Glomerular visceral epithelial cell (primary cell): Measurements from ENCODE around the gene AHDC1.

Source experiments
- DNase-seq: peaks from one replicate; pipeline ENCODE4 v3.0.0-alpha.2; 2016; ENCODE audit errors: extremely low spot score

Gene AHDC1

GRCh38 chr1:27615346-27616192, 11.6 kb upstream of the AHDC1 start:
- DNase-seq: no peak

DNA sequence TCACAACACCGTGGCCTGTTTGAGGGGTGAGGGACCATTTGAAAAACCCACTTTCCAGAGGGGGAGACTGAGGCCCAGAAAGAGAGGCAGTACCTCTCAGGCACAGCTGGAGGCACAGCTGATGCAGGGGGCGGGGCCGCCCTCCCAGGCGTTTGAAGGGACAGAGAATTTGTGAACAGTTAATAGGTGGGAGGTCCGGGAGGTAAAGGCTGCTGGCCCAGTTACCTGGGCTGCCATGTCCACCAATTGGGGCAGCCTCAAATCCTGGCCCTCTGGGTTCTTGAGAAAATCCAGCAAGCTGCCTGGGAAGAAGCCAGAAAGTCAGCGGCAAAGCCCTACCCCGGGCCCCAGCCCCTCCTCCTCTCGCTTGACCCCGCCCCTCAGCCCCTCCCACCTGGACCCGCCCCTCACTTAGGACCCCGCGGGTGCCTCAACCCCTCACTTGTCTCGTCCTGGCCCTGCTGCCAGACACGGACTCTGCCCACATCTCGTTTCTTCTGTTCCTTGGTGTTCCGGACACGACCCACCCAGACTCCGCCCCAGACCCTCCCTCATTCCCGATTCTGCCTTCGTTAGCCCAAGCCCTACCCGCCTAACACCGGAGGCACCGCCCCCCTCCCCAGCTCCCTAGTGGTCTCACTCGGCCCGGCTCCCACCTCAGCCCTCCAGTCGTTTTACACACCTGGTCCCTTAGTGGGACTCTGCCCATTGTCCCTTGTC, 10.8 kb upstream of the AHDC1 start:
- no peak for DNase-seq

- DNase-seq: no peak
Observed at GRCh38 chr1:27614043-27614624, 10.2 kb upstream of the AHDC1 start.

- DNase-seq: no peak
Observed at GRCh38 chr1:27612718-27613117, 8.8 kb upstream of the AHDC1 start.

DNA sequence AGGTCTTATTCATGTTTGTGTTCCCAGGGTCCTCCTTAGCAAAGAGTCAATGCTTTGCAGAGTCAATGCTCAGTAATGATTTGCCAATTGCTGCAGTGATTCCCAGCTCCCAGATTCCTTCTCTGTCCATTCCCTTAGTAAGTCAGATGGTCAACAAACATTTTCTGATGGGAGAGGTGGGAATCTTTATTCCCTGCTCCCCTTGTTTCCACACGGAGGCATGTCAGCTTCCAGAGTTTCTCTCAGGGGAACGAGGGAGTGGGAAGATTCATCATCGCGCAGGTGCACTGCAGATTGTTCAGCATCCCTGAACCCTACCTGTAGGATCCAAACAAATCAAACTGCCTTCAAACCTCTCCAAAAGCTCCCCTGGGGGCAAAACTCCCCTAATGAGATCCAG, 7.5 kb upstream of the AHDC1 start:
- DNase-seq: no peak

- DNase-seq: no peak
Observed at GRCh38 chr1:27609618-27610240, 5.8 kb upstream of the AHDC1 start.

DNA sequence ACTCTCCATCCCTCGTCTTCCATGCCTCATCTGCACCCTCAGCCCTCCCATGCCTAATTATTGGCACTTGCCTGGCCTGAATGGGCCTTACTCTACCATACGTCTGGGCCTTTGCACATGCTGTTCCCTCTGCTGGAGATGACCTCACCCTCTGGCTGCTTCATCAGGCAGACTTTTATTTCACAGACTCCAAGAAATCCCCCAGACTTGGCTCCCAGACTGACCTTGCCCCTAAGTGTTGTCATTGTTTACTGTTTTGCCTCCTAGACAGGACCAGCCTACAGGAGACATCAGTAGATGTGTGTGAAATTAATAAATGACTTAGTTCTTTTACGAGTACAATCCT, 5.2 kb upstream of the AHDC1 start:
- no peak for DNase-seq

- DNase-seq: peak; percentile 45
Observed at GRCh38 chr1:27607239-27607804, 3.4 kb upstream of the AHDC1 start.

DNA sequence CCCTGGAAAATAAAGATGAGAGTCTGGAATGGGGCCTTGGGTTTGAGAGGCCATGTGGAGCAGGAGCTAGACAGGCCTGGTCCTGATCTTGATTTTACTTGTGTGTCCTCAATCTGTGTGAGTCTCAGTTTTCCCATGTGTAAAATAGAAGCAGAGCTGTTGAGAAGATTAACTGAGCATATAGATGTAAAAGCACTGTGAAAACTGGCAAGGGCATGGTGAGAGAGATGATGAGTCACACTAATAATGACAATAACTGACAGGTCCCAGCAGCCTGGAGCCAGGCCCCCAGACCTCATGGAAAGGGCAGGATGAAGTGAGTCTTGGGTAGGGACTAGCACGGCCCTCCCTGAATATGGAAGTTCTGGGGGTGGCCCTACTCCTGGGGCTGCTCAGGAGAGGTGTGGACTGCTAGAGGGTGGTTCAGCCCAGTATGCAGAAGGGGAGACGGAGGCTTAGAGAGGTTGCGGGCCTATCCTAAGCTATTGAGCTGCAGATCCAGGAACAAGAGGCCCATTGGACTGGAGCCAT, 2.8 kb upstream of the AHDC1 start:
- peak; percentile 40 for DNase-seq

GRCh38 chr1:27605796-27606707, 2.1 kb upstream of the AHDC1 start:
- peak; percentile 67 for DNase-seq

GRCh38 chr1:27605300-27605766, 1.4 kb upstream of the AHDC1 start:
- no peak for DNase-seq

DNA sequence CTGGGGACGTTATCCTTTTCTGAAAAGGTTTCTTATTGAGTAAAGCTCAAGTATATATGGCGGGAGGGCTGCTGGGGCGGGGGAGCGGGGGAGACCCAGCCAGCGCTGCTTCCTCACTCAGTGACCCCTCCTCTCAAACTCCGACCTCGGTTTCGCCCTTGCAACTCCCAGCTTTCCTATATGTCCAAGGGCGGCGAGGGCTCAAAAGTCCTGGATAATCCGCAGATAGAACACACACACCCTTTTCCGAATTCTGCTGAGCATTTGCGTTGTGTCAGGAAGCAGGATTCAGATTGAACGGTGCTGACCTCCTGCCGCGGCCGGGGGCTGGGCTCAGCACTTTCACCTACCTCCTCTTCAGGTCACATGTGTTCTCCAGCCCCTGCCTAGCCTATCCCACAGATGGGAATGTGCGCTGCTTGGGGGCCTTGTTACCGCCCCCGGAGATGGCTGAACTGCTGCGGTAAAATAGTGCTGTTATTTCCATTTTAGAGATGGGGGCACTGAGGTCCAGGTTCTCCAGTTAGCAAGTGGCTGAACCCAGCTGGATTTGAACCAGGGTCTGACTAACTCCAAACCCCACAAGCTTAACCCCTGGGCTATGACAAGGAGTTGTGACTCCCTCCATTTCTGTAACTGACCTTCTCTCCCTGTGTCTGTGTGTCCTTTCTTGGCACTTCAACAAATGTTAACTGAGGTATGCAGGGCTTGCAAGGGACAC, 795 bp upstream of the AHDC1 start:
- DNase-seq: no peak

GRCh38 chr1:27603309-27603680, 649 bp downstream of the AHDC1 start:
- no peak for DNase-seq

DNA sequence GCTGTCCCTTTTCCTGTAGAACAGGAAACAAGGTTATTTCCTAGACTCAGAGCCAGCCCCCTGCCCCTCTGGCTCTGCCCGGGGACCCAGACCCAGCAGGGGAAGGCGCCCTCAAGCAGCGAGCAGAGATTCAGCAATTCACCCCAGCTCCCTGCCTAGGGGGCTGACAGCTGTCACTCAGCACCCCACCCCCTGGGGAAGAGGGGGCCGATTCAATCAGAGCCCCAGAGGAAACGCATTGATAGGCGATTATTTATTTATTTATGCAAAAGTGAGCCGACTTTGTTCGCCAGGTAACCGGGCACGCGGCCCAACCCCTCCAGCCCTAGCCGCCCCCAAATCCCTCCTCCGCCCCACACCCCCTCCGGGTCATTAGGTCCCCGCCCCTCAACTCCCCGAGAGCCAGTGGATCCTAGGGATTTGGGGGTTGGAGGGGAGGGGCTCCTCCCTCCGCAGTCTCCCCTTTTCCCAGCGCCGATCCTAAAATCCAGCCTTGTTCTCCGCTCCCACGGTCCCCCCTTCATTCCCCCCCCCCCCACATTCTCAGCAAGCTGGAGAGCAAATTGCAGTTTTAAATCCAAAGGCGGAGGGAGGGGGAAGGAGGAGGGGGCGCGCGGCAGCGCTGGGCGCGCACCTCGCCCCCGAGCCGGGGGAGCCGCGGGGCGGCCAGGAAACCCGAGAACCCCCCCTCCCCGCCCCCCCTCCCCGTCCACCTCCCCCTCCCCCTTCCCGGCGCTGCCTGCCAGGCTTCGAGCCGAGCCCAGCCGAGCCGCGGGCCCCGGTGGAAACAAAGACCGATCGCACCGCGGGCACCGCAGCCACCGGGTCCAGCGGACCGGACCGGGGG, 1.3 kb downstream of the AHDC1 start:
- no peak for DNase-seq

DNA sequence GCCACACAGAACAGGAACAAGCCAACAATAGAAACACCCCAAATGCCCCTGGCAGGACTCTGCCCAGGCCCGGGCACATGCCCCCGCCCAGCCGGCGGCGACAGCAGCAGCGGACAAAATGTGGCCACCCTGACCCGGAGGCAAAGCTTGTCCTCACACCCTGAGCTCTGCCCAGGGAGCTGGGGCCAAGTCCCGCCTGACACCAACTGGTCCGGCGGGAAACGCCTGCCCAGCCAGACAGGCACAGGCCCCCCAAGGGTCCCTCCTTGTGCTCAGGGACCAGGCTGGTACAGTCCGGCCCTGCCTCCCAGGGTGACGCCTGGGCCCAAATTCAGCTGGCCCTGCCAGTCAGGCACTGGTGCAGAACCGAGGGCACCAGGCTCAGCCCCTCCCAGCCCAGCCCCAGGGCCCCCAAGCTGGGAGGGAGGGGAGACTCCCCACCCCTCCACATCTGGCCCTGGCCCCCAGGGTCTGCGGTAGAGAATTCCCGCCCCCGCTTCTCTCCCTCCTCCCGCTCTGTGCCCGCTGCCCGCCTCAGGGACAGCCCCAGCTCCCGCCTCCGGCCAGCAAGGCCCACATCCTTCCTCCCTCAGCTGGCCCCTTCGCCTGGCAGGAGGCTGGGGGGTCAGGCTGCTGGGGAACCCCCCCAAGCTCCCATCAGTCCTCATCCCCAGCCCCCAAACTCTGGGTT, 2.0 kb downstream of the AHDC1 start:
- peak; percentile 69 for DNase-seq

GRCh38 chr1:27601321-27601770, 2.6 kb downstream of the AHDC1 start:
- DNase-seq: no peak

DNA sequence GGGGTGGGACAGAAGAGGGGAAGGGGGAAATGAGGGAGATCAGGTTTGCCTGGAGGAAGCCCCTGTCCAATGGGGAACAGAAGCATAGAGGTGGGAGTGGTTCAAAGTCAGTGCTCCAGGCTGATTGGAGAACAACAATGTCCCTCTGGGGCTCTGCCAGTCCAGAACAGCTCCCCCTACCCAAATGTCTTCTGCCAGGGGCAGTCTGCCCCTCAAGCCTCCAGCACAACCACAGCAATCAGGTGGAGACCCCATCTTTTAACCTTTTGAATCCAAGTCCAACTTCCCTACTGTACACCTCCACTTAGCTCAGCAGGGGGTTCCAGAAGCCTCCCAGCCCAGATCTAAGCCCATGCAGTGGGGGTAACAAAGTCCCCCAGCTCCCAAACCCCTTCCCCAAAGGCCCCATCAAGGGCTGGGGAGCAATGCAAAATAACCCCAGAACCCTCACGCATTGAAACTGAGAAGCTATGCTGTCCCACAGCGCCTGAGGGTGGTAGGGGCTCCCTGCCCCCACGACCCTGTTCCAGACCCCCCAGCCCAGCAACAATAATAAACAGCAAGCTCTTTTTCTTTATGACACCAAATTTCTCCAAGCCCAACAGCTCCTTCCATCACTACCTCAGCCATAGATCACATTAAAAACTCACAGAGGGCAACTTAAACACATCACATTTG, 3.3 kb downstream of the AHDC1 start:
- DNase-seq: no peak
